GM18517 (cell line): Measurements from ENCODE around the gene SRRM2.

Experiments used
- ATAC-seq: cut with Tn5 transposase; IDR thresholded peaks from one replicate; pipeline ENCODE4 v1.9.1; 2021; ENCODE audit warnings: mild to moderate bottlenecking, moderate library complexity; ENCODE audit not compliant: unreplicated experiment

The SRRM2 gene

DNA sequence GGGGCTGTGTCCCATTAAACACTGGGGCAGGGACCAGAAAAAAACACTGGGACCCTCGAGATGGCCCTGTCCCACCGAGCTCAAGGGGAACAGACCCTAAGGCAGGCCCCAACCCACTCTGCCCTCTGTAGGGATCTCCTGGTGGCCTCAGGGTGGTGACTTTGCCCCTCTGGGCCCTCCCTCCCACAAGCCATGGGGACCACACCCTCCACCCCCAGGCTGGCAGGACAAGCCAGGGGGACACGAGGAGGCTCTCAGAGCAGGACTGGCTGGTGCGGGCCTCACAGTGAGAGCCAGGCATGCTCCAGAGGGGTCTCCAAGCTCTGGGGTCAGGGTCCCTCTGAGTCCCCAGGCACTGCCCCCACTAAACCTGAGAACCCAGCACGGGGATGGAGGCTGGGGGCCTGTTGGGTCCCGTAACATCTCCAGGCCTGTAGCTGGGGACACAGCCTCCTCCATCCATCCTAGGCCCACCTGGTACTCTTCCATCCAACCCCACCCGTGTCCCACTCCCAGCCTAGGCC is 14.5 kb upstream of the SRRM2 start:
- ATAC-seq: no peak

DNA sequence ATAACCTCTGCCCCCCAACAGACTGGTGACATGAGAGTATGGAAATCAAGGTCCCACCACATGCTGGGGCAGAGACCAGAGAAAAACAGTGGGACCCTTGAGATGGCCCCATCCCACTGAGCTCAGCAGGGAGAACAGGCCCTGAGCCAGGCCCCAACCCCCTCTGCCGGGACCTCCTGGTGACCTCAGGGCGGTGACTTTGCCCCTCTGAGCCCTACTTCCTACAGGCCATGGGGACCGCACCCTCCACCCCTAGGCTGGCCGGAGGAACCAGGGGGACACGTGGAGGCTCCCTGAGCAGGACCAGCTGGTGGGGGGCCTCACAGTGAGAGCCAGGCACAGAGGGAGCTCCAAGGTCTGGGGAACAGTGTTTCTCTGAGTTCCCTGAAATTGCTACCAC is 13.8 kb upstream of the SRRM2 start:
- no peak for ATAC-seq

DNA sequence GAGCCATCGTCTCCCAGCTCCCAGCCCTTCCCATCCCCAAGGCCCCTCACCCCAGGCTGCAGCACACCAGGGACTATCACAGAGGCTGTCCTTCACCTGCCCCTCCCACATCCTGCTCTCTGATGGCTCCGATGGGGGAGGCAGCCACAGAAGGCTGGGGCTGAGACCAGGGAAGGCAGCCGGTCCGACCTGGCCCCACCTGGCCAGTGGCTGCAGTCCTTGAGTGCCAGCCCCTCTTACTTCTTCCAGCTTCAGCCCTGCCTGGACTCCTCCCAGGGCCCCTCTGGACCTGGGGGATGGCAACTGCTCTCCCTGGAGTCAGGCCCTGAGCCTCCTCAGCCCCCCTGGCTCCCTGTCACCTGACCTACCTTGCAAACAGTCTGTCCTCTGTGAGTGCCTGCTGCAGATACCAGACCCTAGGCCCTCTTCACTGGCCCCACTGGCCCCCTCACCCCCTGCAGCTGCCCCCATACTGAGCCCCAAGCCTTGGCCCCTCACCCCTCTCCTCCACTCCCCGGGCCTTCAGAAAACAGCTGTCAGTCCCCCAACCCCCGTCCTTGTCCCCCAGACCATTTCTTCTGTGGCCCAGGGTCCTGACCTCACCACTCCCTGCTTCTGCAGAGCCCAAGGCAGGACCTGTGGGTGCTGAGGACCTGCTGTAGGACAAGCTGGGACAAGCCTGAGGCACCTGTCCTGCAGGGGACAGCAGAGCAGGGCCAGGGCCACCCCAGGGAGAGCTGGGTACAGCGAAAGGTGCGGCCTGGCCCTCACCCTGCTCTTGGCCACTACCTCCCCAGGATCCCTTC is 12.6 kb upstream of the SRRM2 start:
- ATAC-seq: no peak

DNA sequence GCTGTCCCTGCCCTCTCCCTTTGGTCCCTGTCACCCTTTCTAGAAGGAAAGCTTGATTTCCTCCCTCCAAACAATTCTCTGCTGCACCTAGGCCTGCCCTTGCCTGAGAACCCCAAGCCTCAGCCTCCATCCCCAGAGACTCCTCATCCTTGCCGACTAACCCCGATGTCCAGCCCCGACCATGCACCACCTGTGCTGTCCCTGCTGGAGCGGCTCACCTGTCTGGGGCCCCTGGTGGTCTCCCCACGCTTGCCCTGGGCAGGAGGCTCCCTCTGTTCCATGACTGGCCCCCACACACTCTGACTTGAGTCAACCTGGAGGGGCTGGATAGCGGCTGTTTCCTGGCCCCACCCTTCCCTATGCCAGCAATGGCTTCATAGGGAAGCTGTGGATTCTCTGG is 12.0 kb upstream of the SRRM2 start:
- no peak for ATAC-seq

DNA sequence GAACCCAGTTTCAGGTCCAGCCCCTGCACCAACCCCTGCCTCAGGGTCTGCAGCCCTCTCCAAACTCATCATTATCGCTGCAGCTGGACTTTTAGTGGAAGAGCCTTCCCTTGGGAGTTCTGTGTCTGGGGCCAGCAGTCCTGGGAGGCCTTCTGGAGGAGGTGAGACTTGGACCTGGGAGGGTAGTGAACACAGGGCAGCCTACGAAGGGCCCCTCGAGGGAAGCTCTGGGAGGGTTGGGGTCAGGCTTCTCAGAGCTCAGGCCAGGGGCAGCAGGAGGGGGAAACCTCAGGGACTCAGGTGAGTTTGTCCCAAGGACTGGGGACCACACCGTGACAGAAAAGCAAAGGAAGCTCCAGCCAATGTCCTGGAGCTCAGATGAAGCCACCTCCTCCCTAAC is 11.3 kb upstream of the SRRM2 start:
- ATAC-seq: no peak

DNA sequence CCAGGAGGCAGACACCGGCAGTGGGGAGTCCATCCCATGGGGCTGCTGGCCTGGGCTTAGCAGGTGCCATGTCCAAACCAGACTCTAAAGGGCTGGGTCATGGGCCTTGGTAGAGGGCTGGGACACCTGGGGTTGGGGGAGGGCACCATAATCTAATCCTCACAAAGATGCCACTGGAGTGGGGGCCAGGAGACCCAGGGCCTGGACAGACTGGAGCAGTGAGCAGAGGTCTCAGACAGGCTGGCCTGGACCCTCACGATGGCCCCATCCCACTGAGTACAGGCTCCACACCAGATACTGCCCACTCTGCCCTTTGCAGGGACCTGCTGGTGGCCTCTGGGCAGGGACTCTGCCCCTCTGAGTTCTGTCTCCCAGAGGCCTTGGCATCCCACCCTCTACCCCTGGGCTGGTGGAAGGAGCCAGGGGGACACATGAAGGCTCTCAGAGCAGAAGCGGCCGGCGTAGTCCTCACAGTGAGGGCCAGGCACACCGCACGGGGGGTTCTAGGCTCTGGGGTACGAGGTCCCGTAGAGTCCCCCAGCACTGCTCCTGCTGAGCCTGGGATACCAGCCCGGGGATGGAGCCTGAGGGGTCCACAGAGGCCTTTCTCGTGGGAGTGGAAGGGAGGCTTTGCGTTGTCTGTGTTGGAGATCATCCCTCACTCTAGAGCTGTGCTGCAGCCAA is 10.0 kb upstream of the SRRM2 start:
- ATAC-seq: no peak

DNA sequence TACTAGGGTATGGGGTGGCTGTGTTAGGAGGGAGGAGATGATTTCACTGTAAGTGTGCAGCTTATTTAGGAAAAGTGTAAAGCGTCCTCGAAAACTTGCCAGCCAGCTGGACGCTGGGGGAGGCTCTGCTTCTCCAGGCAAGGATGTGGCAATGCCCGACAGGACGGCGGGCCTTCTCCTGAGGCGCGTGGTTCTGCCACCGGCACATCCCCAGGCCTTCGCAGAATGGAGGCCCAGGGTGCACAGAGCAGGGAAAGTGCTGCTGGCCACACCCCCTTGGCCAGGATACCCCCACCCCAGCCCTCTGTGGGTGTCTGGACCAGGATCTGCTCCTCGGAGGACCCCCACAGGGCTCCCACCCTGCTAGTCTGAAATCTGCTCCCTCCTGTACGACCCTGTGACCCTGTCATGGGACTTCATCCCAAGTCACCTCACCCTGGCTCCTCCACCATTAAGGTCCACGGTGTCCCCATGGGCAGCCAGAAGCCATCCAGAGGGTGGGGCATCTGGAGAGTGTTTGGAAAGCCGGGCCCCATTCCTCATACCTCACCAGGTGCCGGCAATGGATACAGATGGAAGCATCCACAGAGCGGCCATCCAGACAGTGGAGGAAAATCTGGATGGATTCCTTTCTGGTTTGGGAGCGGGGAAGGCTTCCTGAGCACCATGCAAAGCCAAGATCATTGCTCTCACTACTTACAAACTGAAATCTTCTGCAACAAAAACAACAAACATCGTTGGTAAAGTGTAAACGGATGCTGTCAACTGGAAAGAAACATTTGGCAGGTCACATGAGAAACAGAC is 9.2 kb upstream of the SRRM2 start:
- ATAC-seq: no peak

DNA sequence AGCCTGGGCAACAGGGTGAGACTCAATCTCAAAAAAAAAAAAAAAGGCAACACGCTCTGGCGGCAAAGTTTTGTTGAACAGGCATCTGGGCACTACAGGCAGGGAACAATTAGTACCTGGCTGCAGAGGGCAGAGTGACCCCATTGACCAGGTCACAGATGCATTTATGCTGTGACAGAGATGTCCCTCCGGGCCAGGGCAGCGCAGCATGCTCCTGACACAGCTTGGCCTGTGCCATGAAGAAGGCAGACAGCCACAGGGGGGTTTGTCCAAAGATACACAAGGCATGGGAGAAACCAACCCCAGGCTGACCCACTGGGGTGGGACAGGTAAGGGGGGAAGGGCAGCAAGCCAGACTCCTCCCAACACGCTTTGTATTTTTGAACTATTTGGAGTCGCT is 7.7 kb upstream of the SRRM2 start:
- ATAC-seq: no peak

DNA sequence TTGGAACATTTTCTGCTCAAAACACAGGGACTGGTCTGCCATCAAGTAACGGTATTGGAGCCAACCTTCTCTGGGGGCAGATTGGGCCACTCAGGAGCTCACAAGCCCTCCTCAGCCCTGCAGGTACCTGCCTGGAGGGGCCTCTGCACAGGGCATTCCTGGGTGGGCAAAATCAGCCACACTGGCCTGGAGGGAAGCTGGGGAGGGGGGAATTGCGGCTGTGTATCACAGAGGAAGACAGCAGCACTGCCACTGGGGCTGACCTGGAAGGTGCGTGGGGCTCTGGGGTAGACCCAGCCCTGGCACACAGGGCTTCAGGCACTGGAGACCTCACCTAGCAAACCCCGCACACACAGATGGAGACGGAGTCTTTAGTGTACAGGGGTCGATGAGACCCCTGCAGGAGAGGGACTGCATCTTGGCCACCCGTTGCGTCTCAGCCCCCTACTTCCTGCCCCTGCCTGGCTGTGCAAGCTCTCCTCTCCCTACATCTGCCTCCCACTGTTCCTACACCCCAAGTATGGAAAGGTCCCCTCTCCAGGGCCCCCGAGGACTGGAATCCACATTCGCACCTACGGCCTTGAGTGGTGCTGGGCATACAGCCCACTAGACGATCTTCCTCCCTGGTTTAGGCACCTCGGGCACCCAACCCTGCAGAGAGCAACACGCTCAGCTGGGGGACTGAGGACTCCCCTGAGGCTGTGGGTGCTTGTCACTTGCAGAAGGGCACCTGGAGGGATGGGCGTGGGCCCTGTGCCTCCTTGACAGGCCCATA is 7.1 kb upstream of the SRRM2 start:
- ATAC-seq: no peak

DNA sequence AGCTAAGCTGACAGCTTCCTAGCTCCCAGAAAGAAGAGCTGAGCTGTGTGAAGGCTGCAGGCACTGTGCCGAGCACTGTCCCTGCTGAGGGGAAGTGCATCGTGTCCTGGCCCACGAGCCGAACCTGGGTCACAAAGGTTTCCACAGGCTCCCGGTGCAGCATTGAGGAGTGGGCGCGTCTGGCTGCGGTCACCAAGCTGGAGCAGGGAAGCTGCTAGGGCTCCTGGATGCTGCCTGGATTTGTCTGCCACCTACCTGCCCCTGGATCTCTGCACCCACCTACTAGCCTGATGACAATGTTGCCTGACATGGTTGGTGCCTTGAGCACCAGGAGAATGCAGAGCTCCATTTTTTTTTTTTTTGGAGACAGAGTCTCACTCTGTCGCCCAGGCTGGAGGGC is 6.5 kb upstream of the SRRM2 start:
- ATAC-seq: no peak

DNA sequence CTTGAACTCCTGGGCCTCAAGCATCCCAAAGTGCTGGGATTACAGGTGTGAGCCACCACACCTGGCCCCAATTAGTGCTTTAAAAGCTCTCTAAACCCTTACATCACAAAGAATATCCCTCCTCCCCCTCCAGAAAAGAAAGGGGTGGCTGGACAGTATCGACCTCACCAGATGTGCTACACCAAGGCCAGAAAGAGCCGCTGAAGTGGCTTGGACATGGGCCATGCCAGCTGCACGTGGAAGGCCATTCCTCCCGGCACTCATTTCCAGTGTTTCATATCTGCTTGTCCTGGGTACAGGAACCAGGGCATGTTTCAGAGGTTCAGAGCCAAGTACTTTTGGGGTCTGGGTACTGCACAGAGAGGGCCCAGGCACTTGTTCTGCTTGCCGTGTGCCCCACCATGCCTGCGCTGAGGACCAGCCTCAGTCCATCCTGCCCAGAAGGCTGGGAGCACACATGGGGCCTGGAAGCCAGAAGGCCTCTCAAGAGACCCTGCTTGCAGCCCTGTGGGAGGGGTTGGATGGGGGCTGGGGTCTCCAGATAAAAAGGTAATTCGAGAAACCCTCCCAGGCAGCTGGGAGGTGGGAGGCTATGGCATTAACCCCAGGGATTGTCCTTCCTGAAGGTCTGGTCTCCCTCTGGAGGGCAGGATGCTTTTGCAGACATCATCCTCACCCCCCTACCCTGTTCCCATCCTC is 3.5 kb upstream of the SRRM2 start:
- ATAC-seq: no peak

DNA sequence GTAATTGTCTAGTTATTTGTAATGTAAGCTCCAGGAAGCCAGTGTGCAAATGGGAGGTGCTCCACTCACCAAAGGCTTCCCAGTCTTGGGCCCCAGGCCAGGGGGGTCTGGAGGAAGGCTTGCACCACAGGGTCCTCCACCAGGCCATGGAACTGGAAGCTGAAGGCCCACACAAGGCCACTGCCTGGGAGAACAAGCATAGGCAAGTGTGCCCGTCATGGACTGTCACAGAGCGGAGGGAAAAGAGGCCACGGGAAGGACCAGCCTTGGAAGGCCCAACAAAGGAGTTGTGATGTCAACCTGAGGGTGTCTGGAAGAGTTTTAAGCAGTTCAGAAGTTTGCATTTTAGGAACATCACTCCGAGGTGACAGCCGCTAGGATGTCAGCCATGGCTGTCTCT is 3.0 kb upstream of the SRRM2 start:
- no peak for ATAC-seq

DNA sequence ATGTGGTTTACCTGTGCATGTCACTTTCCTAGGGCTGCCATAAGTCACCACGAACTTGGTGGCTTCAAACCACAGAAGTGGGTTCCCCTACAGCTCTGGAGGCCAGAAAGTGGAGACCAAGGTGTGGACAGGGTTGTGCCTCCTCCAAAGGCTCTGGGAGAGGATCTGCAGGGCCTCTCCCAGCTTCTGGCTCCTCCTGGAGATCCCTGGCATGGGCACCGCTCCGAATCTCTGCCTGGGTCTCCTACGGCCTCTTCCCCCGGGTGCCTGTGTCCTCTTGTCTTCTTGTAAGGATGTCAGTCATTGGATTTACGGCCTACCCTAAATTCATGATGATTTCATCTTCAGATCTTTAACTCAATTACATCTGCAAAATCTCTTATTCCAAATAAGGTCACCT is 2.5 kb upstream of the SRRM2 start:
- ATAC-seq: no peak

DNA sequence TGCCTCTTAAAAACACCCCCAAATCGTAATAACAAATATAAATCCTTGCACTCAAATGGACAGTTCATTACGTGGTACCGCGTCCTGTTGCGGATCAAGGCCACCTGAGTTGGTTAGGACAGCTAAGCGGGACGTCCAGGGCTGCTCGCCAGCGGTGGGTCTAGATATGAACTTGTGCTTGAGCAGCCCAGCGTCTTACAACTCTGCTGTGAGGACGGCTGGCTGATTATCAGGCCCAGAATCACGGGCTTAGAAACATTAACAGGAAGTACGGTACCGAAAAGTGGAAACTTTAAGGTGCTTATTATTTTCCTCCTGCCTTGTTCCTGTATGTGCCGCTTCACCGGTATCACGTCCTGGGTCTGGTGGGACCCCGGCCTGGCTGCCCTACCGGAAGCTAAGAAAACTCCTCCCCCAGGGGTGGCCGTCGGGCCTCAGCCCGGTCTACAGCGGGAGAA is 832 bp upstream of the SRRM2 start:
- no peak for ATAC-seq

DNA sequence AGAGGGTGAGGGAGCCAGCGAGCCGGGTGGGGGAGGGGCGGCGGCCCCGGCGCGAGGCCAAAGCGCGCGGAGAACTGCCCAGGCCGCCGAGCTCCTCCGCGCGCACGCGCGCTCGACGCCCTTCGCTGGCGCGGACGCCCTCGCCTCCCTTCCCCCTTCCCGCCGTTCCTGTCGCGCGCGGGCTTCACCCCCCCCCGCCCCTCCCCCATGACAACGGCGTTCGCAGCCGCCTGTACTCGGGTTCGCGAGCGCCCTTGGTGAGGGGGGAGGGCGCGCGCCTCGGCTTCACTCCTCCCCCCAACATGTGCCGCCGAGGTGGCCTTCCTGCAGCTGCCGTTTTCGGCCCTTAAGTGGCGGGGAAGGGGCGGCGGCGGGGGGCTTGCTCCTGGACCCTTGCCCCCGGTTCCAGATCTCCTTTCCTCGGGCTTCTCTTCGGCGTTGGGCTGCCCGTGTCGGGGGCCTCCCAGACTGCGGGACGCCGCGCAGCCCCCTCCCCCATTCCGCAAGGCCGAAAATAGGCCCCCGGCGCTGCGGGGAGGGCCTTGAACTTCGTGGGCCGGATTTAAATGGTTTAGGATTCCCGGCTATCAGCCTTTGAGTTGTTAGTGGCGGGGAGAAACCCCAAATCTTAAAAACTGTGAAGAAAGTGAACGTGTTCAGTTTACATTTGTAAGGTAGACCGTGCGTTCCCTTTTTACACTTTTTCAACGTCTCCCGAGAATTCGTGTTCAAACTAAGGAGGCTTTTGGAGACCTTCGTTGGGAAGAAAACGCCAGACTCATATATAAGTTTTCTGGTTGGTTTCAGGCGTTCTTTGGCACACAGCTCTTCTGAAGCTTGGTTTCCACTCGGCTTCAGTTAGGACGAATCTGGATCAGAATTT is 653 bp downstream of the SRRM2 start:
- ATAC-seq: peak; percentile 2

DNA sequence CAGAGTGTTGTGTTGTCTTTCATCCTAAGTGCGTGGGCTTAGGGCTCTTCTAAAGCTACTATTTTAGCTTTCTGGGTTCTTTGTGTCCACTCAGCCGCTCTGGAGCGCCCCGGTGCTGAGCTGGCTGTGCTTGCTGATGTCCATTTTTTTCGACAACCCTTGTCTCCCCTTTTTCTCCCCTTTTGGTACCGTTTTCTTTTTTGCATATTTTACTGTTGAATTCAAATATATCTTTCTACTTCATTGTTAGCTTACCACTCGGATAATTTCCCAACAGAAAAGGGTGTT is 1.2 kb downstream of the SRRM2 start:
- ATAC-seq: no peak

DNA sequence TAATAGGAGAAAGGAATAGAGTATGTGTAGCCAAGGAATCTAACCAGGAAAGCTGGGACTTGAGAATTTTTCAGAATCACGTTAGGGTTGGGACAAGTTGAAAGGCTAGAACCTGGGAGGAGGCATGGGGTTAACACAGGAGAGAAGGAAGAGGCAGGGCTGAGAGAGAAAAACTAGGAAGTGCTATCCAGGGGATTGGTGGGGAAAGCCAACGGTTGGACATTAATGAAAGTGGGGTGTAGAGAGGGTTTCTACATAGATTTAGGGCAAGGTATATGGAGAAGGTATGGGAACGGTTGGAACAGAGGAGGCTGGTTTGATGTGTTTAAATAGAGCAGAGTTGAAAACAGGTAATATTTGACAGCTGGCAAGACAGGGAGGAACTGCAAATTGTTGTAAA is 2.7 kb downstream of the SRRM2 start:
- no peak for ATAC-seq

DNA sequence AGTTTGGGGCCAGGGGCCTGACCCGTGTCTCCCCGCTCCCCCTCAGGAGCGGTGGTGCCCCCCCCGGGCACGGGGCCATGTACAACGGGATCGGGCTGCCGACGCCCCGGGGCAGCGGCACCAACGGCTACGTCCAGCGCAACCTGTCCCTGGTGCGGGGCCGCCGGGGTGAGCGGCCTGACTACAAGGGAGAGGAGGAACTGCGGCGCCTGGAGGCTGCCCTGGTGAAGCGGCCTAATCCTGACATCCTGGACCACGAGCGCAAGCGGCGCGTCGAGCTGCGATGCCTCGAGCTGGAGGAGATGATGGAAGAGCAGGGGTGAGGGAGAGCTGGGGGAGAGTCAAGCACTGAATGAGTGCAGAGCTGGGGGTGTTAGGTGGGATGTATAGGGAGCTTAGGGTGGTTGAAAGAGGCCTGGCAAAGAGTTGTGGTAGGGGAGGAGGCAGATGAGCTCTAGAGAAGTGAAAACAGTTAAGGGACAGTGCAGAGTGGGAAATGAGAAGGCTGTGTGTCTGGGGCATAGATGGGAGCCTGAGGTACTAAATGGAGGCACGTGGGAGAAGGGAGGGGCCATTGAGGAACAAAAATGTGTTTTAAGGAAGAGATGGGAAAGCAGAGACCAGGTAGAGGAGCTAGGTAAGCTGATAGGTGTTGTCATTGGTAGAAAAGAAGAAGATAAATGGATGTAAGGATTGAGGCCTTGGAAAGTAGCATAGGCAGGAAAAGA is 4.0 kb downstream of the SRRM2 start:
- ATAC-seq: no peak

DNA sequence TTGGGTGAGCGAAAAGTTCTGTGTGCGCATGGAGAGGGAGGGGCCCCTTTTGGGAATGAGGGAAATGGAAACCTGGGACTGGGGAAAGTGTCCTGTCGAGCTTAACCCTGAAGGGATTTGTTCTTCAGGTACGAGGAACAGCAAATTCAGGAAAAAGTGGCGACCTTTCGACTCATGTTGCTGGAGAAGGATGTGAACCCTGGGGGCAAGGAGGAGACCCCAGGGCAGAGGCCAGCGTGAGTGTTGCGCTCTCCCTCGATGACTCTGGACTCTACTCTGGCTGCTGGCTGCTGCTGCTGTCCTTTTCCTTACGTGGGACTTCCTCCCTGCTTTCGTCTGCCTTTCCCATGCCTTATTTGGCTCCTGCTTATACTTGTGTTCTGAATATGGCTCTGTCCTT is 4.9 kb downstream of the SRRM2 start:
- no peak for ATAC-seq
